SU-DHL-6 (cell line): ENCODE data around the gene SPTLC3.

ENCODE experiments used
- H2AFZ ChIP-seq: fragments of 200-600 bp; sonication (generic); 2 replicates; pipeline ENCODE4 v1.6.1; 2014; ENCODE audit warnings: low read depth, mild to moderate bottlenecking, moderate library complexity, mixed read lengths, antibody characterized with exemption, low read length; ENCODE audit not compliant: severe bottlenecking
- H3F3A ChIP-seq: fragments of 200-600 bp; shearing (Covaris generic); 2 replicates; pipeline ENCODE4 v1.6.0; 2016; ENCODE audit warnings: antibody characterized with exemption, mild to moderate bottlenecking; ENCODE audit not compliant: insufficient read depth
- H3K27ac ChIP-seq: fragments of 200-600 bp; sonication (generic); 2 replicates; pipeline ENCODE4 v1.5.1; 2016; ENCODE audit warnings: low read depth, mild to moderate bottlenecking, low read length, moderate library complexity, mixed read lengths
- H3K27me3 ChIP-seq: fragments of 200-600 bp; sonication (generic), shearing (Covaris generic); 2 replicates; pipeline ENCODE4 v1.6.0; 2014; ENCODE audit warnings: mild to moderate bottlenecking, low read length
- H3K36me3 ChIP-seq: fragments of 200-600 bp; sonication (generic); 2 replicates; pipeline ENCODE4 v1.6.1; 2014; ENCODE audit warnings: mild to moderate bottlenecking, low read length, mixed read lengths
- H3K4me2 ChIP-seq: fragments of 300-600, 200-600 bp; shearing (Covaris generic), sonication (generic); 2 replicates; pipeline ENCODE4 v1.6.0; 2014; ENCODE audit warnings: low read length, low read depth, mild to moderate bottlenecking; ENCODE audit not compliant: poor library complexity, severe bottlenecking
- H3K4me3 ChIP-seq: fragments of 200-600 bp; sonication (generic); 2 replicates; pipeline ENCODE4 v1.5.1; 2014; ENCODE audit warnings: antibody characterized with exemption, low read length, mild to moderate bottlenecking, mixed read lengths; ENCODE audit not compliant: insufficient read depth, poor library complexity, severe bottlenecking
- H3K79me2 ChIP-seq: fragments of 200-600 bp; sonication (generic); 2 replicates; pipeline ENCODE4 v1.6.1; 2014; ENCODE audit warnings: mild to moderate bottlenecking, low read length, moderate library complexity; ENCODE audit not compliant: insufficient read depth
- H3K9ac ChIP-seq: fragments of 200-600 bp; sonication (generic); 2 replicates; pipeline ENCODE4 v1.7.0; 2014; ENCODE audit warnings: mild to moderate bottlenecking, low read length
- H3K9me2 ChIP-seq: fragments of 200-600 bp; sonication (generic); replicated peaks from 2 replicates; pipeline ENCODE4 v1.6.1; 2014; ENCODE audit warnings: low read length; ENCODE audit not compliant: insufficient read depth
- H3K9me3 ChIP-seq: fragments of 200-600 bp; sonication (generic); 2 replicates; pipeline ENCODE4 v1.6.1; 2014; ENCODE audit warnings: low read length, mixed read lengths; ENCODE audit not compliant: insufficient read depth
- H4K20me1 ChIP-seq: fragments of 200-600 bp; sonication (generic); 2 replicates; pipeline ENCODE4 v1.6.1; 2014; ENCODE audit warnings: low read depth, mild to moderate bottlenecking, antibody characterized with exemption, low read length, moderate library complexity, mixed read lengths
- CTCF ChIP-seq: fragments of 200-600 bp; sonication (generic); IDR thresholded peaks from one replicate; pipeline ENCODE4 v1.5.1; 2017; ENCODE audit warnings: antibody characterized with exemption, mild to moderate bottlenecking, low read length, moderate library complexity; ENCODE audit not compliant: insufficient read depth, poor library complexity, severe bottlenecking
- EZH2phosphoT487 ChIP-seq: fragments of 200-600 bp; sonication (generic), shearing (Covaris generic); conservative IDR thresholded peaks from 2 replicates; pipeline ENCODE4 v1.6.1; 2018; ENCODE audit warnings: mild to moderate bottlenecking, antibody characterized with exemption, low read length, moderate library complexity, mixed read lengths

SPTLC3 gene

DNA sequence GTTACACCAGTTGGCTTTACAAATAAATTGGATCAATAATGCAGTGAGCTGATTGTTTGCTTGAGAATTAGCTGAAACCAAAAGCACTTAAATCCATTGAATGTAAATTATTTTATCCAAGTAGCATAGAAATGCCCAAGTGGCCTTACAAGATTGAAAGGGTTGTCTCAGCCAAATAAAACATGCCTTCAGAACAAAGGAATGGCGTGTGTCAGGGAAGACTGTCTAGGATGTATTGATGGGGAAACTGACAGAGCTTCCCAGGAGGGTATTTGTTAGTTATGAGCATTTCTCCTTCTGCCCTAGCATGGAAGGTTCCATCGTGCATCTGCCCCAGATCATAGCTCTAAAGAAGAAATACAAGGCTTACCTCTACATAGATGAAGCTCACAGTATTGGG is 108.4 kb downstream of the SPTLC3 start:
- Histone ChIP-seq H3K27me3 (no peaks in the 10 kb centered on the region), H3K79me2 (no peaks in the 10 kb centered on the region), H3F3A (no peaks in the 10 kb centered on the region), H3K9me2 (no peaks in the 10 kb centered on the region), H3K36me3 (no peaks in the 10 kb centered on the region), H3K4me2 (no peak overlapping the region), H4K20me1 (no peaks in the 10 kb centered on the region), H3K4me3 (no peak overlapping the region), H2AFZ (no peak overlapping the region), H3K9me3 (no peaks in the 10 kb centered on the region), H3K9ac (no peak overlapping the region), H3K27ac (no peak overlapping the region)
- no peak for TF ChIP-seq EZH2phosphoT487
- no peak for TF ChIP-seq CTCF

- no peaks in the 10 kb centered on the region for H3F3A ChIP-seq
- no peaks in the 10 kb centered on the region for H3K27me3 ChIP-seq
- H3K4me2 ChIP-seq, result no peak overlapping the region
- no peaks in the 10 kb centered on the region for H3K9me2 ChIP-seq
- no peak overlapping the region for H3K4me3 ChIP-seq
- no peak overlapping the region for H2AFZ ChIP-seq
- H3K36me3 ChIP-seq, result no peaks in the 10 kb centered on the region
- TF ChIP-seq CTCF, result no peak
- TF ChIP-seq EZH2phosphoT487, result no peak
- H4K20me1 ChIP-seq, result no peaks in the 10 kb centered on the region
- no peak overlapping the region for H3K9ac ChIP-seq
- H3K27ac ChIP-seq, result no peak overlapping the region
- H3K9me3 ChIP-seq, result no peaks in the 10 kb centered on the region
- no peaks in the 10 kb centered on the region for H3K79me2 ChIP-seq
Observed at GRCh38 chr20:13118676-13119075, 109.9 kb downstream of the SPTLC3 start.

GRCh38 chr20:13119583-13119982 is 110.8 kb downstream of the SPTLC3 start:
- Histone ChIP-seq H3K4me2 (no peak overlapping the region), H3K9ac (no peak overlapping the region), H3K27me3 (no peaks in the 10 kb centered on the region), H3K36me3 (no peaks in the 10 kb centered on the region), H2AFZ (no peak overlapping the region), H4K20me1 (no peaks in the 10 kb centered on the region), H3K79me2 (no peaks in the 10 kb centered on the region), H3K4me3 (no peak overlapping the region), H3K27ac (no peak overlapping the region), H3K9me2 (no peaks in the 10 kb centered on the region), H3K9me3 (no peaks in the 10 kb centered on the region), H3F3A (no peaks in the 10 kb centered on the region)
- TF ChIP-seq EZH2phosphoT487, result no peak
- TF ChIP-seq CTCF, result peak; percentile 70
